NCI-H2196 treated with DMSO at 0.1 percent for 48 hours (cell line): ENCODE results near the gene CPA2.
"Not testable (repeated sequence)": the region's sequence is repeated elsewhere in the genome, so short reads cannot be mapped to it uniquely, and the experiment has no call there.

Experiments
- DNase-seq: peaks from one replicate; lab custom pipeline; 2025; ENCODE audit not compliant: unreplicated experiment; lab: John Stamatoyannopoulos, UW

Gene CPA2

GRCh38 chr7:130304878-130305277, 38.2 kb downstream of the CPA2 start:
- no peak for DNase-seq

GRCh38 chr7:130305433-130306042, 38.9 kb downstream of the CPA2 start:
- DNase-seq: no peak

- no peak for DNase-seq
Observed at GRCh38 chr7:130309986-130310385, 43.3 kb downstream of the CPA2 start.

- DNase-seq: no peak
Observed at GRCh38 chr7:130314305-130314704, 47.6 kb downstream of the CPA2 start.

- no peak for DNase-seq
Observed at GRCh38 chr7:130319541-130319940, 52.9 kb downstream of the CPA2 start.

GRCh38 chr7:130321542-130322229, 55.0 kb downstream of the CPA2 start:
- not testable (repeated sequence) for DNase-seq

GRCh38 chr7:130322615-130323014, 56.0 kb downstream of the CPA2 start:
- DNase-seq: no peak

GRCh38 chr7:130324306-130324943, 57.8 kb downstream of the CPA2 start:
- no peak for DNase-seq

- DNase-seq: no peak
Observed at GRCh38 chr7:130329681-130330080, 63.0 kb downstream of the CPA2 start.

GRCh38 chr7:130332259-130333053, 65.8 kb downstream of the CPA2 start:
- DNase-seq: no peak

GRCh38 chr7:130333832-130334231, 67.2 kb downstream of the CPA2 start:
- DNase-seq: no peak

GRCh38 chr7:130334274-130334673, 67.6 kb downstream of the CPA2 start:
- DNase-seq: no peak

GRCh38 chr7:130337410-130337971, 70.8 kb downstream of the CPA2 start:
- DNase-seq: no peak

GRCh38 chr7:130338233-130338632, 71.6 kb downstream of the CPA2 start:
- DNase-seq: no peak
